Measurements from ENCODE around the gene PRR5L. TPM values are rescaled to one million over a fixed set of nuclear protein-coding genes. Genes with fewer than 3 reads are reported as not detected.
"Not testable (repeated sequence)": the region's sequence is repeated elsewhere in the genome, so short reads cannot be mapped to it uniquely, and the experiment has no call there.

The PRR5L gene
- total RNA-seq, 1 experiment from 2014 or later = 39.3 TPM

DNA sequence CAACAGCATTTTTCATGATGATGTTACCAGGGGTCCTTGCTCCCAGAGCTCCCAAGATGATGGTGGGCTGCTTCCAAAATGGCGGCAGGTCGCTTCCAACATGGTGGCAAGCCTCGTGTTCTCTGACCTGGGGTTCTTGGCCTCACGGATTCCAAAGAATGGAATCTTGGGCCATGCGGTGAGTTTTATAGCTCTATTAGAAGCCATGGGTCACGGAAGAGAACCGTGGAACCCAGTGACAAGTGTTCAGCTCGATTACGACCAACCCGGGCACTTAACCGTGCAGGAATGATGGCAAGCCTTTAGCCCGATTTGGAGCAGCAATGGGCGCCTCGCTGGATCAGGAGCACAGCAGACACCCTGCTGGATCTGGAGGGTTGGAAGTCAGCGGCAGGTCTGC lies 28.9 kb downstream of the PRR5L start:
- DNase-seq (ENCODE audit: low read depth) = not testable (repeated sequence)

DNA sequence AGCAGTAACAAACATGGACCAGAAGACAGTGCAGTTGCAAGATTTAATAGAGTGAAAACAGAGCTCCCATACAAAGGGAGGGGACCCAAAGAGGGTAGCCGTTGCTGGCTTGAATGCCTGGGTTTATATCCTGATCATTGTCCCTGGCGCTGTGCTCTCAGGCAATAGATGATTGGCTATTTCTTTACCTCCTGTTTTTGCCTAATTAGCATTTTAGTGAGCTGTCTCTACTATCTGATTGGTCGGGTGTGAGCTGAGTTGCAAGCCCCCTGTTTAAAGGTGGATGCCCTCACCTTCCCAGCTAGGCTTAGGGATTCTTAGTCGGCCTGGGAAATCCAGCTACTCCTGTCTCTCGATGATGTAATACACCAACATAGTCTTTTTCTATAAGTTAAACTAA lies 29.3 kb downstream of the PRR5L start:
- not testable (repeated sequence) for DNase-seq (ENCODE audit: low read depth)

DNA sequence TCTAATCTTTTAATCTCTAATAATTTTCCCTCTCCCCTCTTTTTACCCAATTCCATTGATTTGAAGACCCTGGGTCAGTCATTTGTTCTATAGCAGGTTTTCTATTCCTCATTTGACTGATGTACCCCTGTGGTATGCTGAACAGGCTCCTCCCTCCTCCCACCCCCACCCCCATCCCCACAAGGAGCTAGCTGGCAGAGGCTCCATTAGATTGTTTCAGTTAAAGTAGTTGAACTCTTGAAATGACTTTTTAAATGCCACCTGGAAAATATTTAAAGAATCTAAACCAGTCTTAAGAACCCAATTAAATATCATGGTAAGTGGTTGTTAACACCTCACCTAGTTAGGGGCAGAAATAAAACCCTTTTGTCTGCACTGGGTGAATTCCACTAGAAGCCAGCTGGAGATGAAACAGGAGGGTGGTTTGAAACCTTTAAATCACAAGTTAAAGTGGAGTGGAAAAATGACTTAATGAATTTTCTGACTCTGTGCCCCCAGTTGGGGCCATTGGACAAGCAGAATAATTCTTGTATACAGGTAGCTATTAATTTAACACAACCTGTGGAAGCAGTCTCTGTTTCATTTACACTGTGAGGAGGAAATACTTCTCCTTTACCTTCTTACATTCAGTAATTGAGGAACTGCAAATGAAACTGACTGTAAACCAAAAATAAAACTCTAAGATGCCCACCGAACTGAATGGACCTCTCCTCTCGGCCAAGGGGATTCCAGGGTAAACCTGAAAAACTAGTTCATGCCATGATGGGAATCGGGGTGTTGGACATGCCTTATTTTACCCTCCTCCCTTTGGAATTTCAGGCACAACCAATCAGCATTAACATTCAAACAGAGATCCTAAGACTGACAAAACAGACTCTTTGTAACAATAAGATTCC lies 30.7 kb downstream of the PRR5L start:
- no peak for DNase-seq (ENCODE audit: low read depth)

DNA sequence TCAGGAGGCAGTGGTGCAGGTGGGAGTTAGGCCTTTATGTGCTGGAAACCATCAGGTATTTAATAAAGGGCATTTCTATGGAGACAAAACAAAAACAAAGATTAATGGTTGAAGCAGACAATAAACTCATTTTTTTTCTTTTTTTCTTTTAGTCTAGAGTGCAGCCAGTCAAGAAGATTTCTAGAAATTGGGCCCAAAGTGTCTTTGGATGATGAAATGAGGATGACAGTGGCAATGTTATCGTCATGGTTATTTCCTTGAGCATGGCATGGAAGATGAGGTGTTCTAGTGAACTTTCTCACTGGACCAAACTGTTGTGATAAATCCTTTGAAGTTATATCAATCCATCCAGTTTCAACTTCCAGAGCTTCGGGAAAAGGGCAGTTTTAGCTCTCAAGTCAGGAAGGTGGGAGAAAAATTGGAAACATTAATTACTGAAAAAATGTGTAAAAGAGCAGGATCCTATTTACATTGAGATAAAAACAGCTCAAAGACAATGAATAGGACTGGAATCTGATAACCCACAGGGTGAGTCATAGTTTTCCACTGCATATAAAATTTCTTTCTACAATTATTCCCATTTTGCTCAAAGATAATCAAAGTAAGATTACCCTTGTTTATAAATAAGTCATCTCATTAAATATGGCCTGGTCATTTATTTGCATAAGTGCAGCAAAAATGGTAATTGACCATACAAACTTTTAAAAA lies 33.0 kb downstream of the PRR5L start:
- no peak for DNase-seq (ENCODE audit: low read depth)

DNA sequence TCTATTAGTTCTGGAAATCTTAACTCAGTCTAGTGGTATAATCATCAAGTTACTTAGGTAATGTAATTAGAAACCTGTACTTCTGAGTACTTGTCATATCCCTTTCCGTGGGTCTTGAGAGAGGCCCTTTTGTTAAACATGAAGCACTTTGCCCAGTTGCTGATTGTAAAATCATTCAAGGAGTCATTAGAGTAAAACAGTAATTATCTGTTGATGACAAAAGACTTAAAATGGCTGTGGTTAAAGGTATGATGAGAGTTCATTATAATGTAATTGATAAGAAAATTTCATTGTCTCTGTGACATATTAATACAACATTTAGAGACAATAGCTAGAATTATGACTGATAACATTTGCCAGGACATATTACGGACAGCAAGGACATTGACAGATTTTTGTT lies 34.3 kb downstream of the PRR5L start:
- DNase-seq (ENCODE audit: low read depth) = no peak

DNA sequence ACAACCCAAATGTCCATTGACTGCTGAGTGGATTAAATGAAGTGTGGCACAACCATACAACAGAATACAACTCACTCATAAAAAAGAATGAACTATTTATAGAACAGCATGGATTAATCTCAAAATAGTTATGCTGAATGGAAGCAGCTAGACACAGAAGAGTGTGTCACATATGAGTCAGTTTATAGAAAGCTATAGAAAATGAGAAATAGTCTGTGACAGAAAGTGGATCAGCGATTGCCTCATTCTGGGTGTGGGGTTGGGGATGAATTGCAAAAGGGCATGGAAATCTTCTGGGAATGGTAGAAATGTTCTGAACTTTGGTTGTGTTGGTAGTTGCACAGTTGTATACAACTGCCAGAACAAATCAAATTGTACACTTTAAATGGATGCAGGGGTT lies 37.4 kb downstream of the PRR5L start:
- no peak for DNase-seq (ENCODE audit: low read depth)

DNA sequence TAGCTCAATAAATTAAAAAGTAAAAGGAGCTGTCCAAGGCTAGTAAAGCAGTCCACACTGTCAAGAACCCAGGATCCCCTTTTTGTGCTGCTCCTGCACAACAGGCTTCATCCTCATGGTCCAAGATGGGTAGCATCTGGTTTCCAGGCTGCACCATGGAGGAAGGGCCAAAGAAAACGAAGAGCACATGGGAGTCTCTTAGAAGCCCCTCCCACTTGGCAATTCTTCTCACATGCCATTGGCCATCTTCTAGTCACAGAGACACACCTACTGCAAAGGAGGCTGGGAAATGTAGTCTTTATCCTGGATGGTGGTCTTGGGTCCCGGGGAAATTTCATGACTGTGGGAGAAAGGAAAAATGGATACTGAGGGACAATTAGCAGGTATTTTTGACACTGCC lies 37.8 kb downstream of the PRR5L start:
- DNase-seq (ENCODE audit: low read depth) = peak; percentile 63

DNA sequence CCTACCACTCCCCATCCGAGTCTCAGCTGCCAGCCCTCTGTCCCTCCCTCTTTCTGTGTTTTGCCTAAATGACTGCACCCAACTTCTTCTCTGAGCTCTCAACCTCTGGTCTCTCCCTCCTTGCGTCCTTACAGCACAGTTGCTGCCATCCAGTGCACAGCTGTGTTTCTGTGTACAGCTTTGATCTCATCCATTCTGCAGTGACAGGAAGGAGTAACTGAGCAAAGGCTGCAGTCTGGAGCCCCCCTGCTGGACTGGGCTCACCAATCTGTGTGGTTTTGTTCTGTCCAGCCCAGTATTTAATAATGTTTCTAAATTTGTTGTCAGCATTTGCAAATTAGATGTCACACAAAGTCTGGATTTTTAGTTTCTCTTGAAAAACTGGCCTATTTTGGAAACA lies 43.8 kb downstream of the PRR5L start:
- no peak for DNase-seq (ENCODE audit: low read depth)

DNA sequence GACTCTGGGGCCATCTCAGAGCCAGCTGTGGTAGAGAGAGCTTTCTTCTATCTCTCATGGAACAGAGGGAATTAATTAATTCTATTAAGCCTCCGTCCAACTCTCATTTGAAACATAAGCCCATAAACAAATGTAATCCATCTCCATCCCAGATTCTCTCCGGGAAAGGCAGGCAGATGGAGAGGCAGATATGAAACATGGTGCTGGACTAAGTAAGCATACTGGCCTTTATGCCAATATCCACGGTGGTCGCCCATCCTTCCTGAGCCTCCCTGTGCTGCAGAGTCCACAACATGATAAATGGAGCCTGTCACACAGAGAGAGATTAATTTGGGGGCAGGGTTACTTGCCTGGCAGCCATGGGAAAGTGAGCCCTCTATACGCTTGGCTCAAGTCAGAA lies 44.8 kb downstream of the PRR5L start:
- DNase-seq (ENCODE audit: low read depth) = no peak

DNA sequence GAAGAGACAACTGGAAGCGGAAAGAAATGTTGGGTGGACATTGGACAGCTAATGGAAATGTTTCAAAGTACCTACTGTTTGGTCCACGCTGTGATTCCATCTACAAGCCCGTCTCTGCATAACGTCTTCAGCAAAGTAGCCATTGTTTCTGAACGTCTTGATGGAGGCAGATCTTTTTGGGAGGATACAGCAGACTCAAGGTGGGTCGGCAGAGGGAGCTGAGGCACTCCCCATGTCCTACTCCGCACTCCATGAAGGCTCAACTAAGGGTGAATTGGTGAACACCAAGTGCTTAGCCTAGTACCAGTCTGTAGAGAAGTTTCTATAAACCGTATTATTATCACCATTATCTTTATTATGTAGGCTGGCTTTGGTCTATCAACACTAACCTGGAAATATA lies 45.8 kb downstream of the PRR5L start:
- DNase-seq (ENCODE audit: low read depth) = no peak

DNA sequence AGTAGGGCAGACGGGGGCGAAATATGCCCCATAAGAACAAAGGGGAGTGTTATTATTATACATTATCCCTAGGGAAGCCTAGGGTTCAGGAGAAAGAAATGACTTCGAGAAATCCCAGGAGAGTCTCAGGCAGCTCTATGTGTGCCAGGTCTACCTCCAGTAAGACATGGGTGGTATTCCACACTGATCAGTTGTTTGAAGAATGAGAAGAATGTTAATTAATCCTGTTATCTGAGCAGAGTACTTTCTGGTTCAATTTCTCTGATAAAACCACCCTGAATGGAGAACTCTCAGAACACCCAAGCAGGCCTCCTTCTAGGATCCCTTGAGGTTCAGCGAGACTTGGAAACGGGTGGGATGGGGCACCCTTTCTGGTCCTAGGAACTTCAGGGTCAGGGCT lies 46.2 kb downstream of the PRR5L start:
- no peak for DNase-seq (ENCODE audit: low read depth)

DNA sequence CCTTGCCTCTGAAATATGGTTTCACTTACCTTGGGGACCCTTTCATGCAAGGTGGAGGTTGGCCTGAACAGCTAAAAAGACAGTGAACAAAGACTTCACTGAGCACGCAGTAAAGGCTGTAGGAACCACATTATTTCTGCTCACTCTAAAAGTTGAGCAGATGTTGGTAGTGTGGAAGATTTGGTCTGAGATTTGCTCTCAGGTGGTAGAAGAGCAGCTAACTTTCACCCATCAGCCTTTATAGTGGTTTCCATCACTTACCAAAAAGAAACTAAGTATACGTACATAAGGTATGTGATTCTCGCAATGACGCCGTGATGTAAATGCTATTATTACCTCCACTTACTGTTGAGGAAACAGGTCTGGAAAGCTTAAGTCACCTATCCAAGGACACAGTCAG lies 47.3 kb downstream of the PRR5L start:
- DNase-seq (ENCODE audit: low read depth) = no peak

DNA sequence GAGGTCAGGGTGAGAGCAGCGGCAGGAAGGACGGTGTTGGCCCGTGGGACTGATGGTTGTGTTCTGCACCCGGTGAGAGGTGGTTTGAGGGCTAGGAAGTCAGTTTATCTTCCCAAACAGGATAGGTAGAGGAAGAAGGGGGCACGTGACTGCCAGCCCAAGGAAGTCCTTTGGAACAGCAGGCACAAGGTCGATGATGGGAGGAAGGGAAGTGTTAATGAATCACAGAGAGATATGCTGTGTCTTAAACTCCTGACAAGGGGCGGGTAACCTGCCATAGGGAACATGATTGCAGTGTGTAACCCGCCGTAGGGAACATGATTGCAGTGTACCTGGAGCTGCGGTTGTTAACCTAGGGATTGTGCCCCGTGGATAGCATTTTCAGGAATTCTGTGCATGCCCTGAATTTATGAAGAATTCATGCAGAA lies 49.0 kb downstream of the PRR5L start:
- DNase-seq (ENCODE audit: low read depth) = no peak

DNA sequence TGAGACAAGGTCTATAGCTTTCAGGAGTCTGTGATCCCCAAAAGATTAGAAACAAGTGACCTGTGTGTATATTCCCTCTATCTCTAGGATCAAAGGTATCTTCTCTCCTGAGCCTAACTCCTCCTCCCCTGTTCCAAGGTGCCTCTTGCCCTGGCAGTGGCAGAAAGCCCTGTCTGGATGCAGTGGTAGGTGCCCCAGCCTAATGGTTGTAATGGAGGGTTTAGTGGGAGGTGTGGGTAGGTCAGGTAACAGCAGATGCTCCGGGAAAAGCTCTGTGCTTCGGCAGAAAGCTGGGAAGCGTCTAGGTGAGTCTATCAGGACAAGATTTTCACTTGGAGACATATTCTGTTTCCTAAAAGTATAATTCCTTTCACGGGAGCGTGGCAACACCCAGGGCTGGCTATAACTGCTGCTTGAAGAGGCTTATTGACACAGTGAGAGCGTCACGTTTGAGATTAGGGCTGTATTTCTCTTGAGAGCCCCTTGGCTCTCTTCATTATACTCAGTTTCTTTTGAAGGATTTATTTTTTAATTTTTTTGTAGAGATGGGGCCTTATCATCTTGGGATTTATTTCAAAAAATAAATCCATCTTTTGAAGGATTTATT lies 49.5 kb downstream of the PRR5L start:
- no peak for DNase-seq (ENCODE audit: low read depth)

DNA sequence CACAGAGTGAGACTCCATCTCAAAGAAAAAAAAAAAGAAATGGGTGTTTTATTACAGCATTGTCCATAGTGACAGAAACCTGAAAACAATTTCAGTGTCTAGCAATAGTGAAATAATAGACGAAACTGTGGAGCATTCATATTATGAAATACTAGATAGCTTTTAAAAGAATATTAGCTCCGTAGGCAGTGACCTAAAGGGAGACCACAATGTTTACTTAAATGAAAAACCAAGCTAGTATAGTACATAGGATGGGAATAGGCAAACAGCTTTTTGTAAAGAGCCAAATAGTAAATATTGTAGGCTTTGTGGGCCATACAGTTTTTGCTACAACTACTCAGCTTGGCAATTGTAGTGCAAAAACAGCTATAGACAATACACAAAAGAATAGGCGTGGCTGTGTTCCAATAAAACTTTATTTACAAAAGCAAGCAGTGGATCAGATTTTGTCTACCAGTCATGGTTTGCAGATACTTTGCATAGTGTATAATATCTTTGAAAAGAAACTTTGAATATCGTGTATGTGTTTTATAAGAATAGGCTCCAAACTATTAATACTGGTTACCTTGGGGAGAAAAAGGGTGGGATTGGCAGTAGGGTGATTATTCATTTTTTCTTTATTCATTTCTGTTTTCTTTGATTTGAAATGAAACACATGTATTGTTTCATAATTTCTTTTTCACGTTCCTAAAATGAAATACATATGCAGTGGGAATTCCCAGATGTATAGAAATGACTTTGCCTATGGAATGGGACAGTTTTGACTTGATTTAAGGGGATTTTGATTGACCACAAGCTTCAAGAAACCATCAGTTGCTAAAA lies 50.7 kb downstream of the PRR5L start:
- DNase-seq (ENCODE audit: low read depth) = no peak

DNA sequence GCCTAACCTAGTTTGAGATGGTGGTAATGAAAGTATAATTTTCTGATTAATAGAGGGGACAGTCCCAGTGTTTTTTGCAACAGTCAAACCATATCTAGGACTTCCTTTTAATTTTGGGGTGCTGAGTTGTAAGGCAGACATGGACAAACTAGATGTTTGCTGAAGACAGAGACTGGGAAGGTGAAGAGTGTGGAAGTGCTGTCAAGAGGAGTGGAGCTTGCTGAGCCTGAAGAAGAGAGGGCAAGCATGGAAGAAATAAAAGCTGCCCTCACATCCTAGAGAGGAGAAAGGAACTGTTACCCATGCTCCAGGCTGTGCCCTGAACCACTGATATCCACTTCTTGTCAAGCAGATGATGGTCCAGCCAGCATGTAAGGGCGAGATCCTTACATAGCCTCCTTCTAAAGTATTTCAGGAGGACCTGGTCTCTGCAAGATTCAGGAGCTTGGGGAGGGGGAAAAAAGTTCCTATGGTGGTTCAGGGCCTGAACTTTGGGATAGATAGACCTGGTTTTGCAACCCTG lies 51.4 kb downstream of the PRR5L start:
- DNase-seq (ENCODE audit: low read depth) = no peak

DNA sequence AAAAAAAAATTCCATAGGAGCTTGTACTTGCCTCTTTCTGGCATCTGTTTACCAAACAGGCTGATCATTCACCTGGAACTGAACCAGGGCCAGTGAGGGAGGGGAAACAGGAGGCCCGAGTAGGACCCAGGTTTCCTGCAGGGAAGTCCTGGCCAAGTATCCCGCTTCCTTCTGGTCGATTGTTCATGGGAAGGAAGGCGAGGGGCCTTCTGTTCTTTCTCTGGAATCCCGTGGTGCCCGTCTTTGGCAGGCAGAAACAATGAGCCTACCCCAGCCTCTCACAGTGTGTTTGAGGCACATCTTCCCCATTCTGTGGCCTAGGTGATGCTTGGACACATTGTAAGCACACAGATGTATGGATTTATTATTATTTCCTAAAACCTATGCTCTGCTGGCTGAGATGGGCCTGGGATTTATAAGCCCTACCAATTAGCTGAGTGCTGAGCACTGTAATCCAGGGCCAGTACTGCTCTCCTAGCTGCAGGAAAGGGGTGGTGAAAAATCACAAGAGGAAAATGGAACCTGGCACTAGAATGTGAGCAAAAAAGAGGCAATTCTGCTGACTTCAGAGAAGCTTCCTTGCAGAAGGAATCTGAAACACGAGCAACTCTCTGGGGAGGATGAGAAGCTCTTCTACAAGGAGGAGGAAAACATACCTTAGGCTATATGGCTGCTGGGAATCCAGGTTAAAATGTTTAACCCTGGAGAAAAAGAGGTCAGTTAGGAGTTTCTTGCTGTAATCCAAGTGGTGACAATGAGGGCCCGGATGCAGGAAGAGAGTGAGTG lies 53.5 kb downstream of the PRR5L start:
- DNase-seq (ENCODE audit: low read depth) = no peak

DNA sequence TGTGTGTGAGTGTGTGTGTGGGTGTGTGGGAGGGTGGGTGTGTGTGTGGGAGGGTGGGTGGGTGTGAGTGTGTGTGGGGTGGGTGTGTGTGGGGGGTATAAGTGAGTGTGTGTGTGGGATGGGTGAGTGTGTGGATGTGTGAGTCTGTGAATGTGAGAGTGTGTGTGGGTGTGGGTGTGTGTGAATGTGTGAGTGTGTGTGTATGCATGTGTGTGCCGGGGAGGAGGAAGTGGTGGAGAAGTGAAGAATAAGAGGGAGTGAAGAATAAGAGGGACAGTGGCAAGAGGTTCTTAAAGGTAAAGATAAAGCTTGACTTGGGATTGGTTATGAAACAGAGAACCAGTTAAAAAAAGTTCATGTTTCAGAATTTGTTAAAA lies 54.0 kb downstream of the PRR5L start:
- no peak for DNase-seq (ENCODE audit: low read depth)

DNA sequence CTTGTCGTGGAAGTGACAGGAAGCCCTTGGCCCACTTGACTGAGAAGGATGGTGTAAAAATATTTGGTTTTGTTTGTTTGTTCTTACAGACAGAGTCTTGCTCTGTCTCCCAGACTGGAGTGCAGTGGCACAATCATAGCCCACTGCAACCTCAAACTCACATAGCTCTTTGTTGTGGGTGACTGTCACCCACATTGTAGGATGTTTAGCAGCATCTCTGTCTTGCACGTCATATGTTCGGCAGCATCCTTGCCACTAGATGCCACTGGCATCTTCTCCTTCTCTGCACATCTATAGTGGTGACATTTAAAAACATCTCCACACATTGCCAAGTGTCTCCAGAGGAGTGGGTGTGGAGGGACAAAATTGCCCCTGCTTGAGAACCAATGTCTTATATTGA lies 56.8 kb downstream of the PRR5L start:
- no peak for DNase-seq (ENCODE audit: low read depth)

DNA sequence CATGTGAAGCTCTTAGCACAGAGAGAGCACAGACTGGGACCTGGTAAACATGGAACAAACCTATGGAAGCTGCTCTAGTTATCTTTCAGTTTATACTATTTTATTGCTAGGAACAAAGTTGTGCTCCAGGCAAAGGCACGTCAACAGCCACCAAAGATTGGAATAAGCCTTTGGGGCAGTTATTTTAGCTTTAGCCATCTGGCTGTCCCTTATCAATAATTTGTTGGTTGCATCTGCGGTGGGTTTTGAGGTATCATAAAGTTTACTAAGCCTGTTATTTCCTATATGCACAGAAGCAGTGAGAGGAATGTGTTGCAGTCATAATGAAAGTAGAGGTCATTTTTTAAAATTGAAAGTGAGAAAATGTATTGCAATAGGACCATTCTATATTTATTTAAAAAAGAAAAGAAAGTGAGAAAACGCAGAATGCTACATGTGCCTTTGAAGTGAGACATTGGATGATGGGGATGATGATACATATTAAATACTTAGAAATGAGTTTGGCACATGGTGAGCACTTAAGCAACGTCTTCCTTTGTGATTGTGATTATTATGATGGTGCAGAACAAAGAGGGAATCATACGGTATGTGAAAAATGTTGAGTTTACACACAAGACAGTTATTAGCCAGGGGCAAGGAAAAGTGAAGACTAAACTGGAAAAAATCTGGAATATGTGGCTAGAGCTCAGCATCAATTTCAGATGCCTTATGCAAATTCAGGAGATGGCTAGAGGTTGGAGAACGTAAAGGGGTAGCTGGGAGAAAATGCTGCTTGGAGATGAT lies 58.3 kb downstream of the PRR5L start:
- no peak for DNase-seq (ENCODE audit: low read depth)

All from HT1080 (cell line).